Spleen (tissue), 11 donors: ENCODE data around the gene MLXIP. TPM values are rescaled to one million over a fixed set of nuclear protein-coding genes. Genes with fewer than 3 reads are reported as not detected.

ENCODE experiments used
- DNase-seq: peaks from one replicate; pipeline ENCODE4 v3.0.0-alpha.2; 2020
- H3K27ac ChIP-seq, 8 donors: fragments of 200-600 bp; sonication (generic) in 7 of 8; 1 replicate in 4 of 8; 2 replicates in 4 of 8; pipeline versions ENCODE4 v1.5.0 to v1.8.0; 2016 to 2021; ENCODE audit warnings: inconsistent platforms in 4 of 8, mild to moderate bottlenecking in 4 of 8, moderate library complexity in 1 of 8
- H3K27me3 ChIP-seq, 7 donors: fragments of 200-600 bp; sonication (generic) in 6 of 7; replicated peaks in 1 of 7; 1 replicate in 4 of 7; 2 replicates in 3 of 7; pipeline versions ENCODE4 v1.5.0 to v1.8.0; 2016 to 2021; ENCODE audit warnings: inconsistent platforms in 3 of 7, mild to moderate bottlenecking in 1 of 7
- H3K36me3 ChIP-seq, 6 donors: fragments of 200-600 bp; sonication (generic) in 5 of 6; 1 replicate in 4 of 6; 2 replicates in 2 of 6; pipeline versions ENCODE4 v1.5.0 to v1.8.0; 2016 to 2021; ENCODE audit warnings: inconsistent platforms in 2 of 6
- H3K4me1 ChIP-seq, 6 donors: fragments of 200-600 bp; sonication (generic) in 5 of 6; 1 replicate in 3 of 6; 2 replicates in 3 of 6; pipeline versions ENCODE4 v1.5.0 to v1.8.0; 2016 to 2021; ENCODE audit warnings: inconsistent platforms in 3 of 6
- H3K4me3 ChIP-seq, 8 donors: fragments of 200-600 bp; sonication (generic) in 7 of 8; 1 replicate in 4 of 8; 2 replicates in 4 of 8; pipeline versions ENCODE4 v1.5.0 to v1.8.0; 2016 to 2021; ENCODE audit warnings: inconsistent platforms in 4 of 8, mild to moderate bottlenecking in 4 of 8, moderate library complexity in 2 of 8
- H3K9me3 ChIP-seq, 8 donors: fragments of 200-600 bp; sonication (generic) in 7 of 8; 1 replicate in 4 of 8; 2 replicates in 4 of 8; pipeline versions ENCODE4 v1.5.0 to v1.8.0; 2016 to 2021; ENCODE audit warnings: inconsistent platforms in 4 of 8
- POLR2A ChIP-seq, 3 donors: fragments of 450-650 bp; IDR thresholded peaks; one replicate each; pipeline ENCODE4 v1.5.1; 2017; ENCODE audit warnings: antibody characterized with exemption in 3 of 3, mild to moderate bottlenecking in 1 of 3
- POLR2AphosphoS5 ChIP-seq, 3 donors: sonication (generic); formaldehyde crosslinking; IDR thresholded peaks; one replicate each; pipeline ENCODE4 v1.5.1; 2017; ENCODE audit warnings: antibody characterized with exemption in 3 of 3
- WGBS, 5 donors: extraction: QIAGEN DNeasy Blood & Tissue Kit in 3 of 5; methylation state at CpG; one replicate each; pipeline versions ENCODE4 v1.1.5 to v1.1.7; 2013 to 2018; 5-methylcytosine and 5-hydroxymethylcytosine counted together
- intact Hi-C: fragments of 100-400 bp; cut with DNase I; formaldehyde crosslinking; loops from one replicate; pipeline ENCODE4 v1.15.0; 2023; ENCODE audit warnings: low total_unique reads
- polyA plus RNA-seq, 3 donors: library from polyadenylated mRNA; stranded (reverse); fragments of 200-250 nt; gene quantifications; one replicate each; pipeline ENCODE4 v1.2.1, GENCODE V29; 2013
- total RNA-seq, 7 donors: library from RNA; depleted of rRNA in 3 of 7; stranded (reverse); fragments of >200 nt in 3 of 7; fragmentation: NEBNext Ultra II Directional in 4 of 7; extraction: Animal tissue kit (Norgen Biotek cat#: 25700) in 4 of 7; gene quantifications; one replicate each; pipeline versions ENCODE4 v1.1.0 to v1.2.1, GENCODE V29; 2016 to 2021
- TF ChIP-seq, protein P1 (sequence below), 11 experiments: fragments of 200-600 bp in 7 of 11; fragments of 450-650 bp in 4 of 11; sonication (generic) in 4 of 11; IDR thresholded peaks in 8 of 11; conservative IDR thresholded peaks in 3 of 11; 1 replicate in 7 of 11; 2 replicates in 4 of 11; pipeline versions ENCODE4 v1.4.0 to v1.8.0; 2016 to 2021; ENCODE audit warnings: antibody characterized with exemption in 11 of 11, inconsistent platforms in 4 of 11, mild to moderate bottlenecking in 1 of 11
- donor health status: healthy with polysubstance abuse.
- donor health status: DM: no; HTN: no; CAD: no; lungs with moderate emphysema.
- donor health status: DM: no; HTN: no; CAD: no.
- donor health status: Bipolar disorder and iron deficiency.
- donor health status: healthy.
- donor health status: DM: no; HTN: no; CAD: no.
- donor health status: DM: yes; HTN: yes; CAD: no.

MLXIP gene
- total and polyA plus RNA-seq, 10 donors, result 7.8 to 97.1 (median 66.8) TPM

DNA sequence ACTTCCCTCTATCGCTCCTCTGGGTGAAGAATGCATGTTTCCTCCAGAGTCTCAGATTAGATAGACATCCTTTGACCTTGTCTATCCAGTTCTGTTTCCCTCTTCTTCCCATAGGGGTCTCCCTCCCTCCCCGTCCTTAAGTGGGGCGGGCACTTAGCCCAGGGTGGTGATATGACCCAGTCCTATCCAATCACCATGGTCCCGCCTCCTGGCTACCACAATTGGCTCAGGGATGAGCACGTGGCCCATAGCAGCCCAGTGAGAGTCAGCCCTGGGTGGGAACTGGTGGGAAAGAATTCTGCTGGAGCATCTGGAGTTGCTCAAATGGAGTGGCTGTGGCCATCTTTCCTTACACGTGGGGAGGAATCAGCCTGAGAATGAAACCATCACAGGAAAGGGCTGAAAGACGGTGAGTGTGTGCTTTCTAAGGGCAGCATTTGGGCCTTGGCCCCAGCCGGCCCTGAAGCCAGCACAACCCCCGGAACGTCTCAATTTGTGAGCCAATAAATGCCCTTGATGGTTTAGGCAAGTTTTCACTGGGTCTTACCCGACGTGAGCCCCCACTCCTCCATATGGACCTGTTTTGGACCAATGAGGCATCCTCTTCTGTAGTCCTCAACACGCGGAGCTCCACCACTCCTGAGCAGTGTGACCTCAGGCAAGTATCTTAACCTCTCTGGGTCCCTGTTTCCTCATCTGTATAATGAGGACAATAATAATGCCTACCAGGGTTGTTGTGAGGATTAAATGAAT, 14.4 kb upstream of the MLXIP start:
- Histone ChIP-seq H3K27me3 (no peaks in the 10 kb centered on the region), H3K27ac (peak overlapping the region in 7 of 8 donors; percentile 73 to 85 (median 76)), H3K4me3 (peak overlapping the region in 3 of 8 donors; percentile 3 to 15 (median 11)), H3K9me3 (no peaks in the 10 kb centered on the region), H3K4me1 (peaks cover 20 to 79% (median 49%) of the 10 kb centered on the region in 6 donors), H3K36me3 (peaks cover 0 to 22% (median 5%) of the 10 kb centered on the region in 6 donors)
- peak; percentile 84 for DNase-seq
- WGBS, 5 donors, result 41 to 67% (median 58%) methylated on average over 14 of the region's 14 CpGs
- intact Hi-C loops, result no loop called here
- TF ChIP-seq, protein P1, sequence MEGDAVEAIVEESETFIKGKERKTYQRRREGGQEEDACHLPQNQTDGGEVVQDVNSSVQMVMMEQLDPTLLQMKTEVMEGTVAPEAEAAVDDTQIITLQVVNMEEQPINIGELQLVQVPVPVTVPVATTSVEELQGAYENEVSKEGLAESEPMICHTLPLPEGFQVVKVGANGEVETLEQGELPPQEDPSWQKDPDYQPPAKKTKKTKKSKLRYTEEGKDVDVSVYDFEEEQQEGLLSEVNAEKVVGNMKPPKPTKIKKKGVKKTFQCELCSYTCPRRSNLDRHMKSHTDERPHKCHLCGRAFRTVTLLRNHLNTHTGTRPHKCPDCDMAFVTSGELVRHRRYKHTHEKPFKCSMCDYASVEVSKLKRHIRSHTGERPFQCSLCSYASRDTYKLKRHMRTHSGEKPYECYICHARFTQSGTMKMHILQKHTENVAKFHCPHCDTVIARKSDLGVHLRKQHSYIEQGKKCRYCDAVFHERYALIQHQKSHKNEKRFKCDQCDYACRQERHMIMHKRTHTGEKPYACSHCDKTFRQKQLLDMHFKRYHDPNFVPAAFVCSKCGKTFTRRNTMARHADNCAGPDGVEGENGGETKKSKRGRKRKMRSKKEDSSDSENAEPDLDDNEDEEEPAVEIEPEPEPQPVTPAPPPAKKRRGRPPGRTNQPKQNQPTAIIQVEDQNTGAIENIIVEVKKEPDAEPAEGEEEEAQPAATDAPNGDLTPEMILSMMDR (IDR thresholded peaks at IDR 0.05 in 8 of 11, conservative IDR thresholded peaks at IDR 0.05 in 3 of 11), result peak in 7 of 11 experiments; percentile 24 to 51 (median 38)
- TF ChIP-seq POLR2A (IDR thresholded peaks at IDR 0.05) (no peak), POLR2AphosphoS5 (IDR thresholded peaks at IDR 0.05) (peak in 2 of 3 donors; percentile 53 to 65)

DNA sequence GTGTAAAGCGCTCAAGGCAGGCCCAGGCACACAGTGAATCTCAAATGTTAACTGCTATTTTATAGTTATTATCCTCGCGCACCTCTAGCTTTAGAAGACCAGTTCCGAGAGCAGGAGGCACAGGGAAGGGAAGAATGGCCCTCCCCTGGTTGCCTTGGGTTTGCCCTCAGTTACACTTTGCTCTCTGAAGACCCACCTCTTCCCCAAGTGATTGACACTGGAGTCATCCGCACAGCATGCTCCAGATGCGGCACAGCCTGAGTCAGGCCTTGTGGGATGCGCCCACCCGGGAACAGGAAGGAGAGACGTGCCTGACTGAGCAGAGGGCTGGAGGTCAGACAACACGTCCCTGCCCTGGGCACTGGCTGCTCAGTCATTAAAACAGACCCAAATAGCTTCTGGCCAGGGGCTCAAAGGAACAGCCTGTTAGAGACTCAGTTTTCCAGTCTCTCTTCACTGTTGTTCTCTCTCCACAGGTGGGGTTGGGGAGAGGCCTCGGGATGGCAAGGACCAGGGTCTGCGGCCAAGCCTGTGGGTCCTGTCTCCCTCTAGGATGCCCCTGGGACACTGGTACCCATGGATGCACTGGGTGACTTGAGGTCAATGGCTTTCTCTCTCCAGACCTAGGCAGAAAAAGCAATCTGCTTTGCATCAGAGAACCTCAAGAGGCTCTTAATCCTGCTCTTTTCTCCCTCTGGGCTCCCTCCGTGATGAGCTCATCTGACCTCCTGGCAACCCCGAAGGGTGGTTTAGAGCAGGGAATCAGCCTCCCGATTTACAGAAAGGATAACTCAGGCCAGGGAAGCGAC, 13.6 kb upstream of the MLXIP start:
- Histone ChIP-seq H3K36me3 (peaks cover 0 to 14% (median 0%) of the 10 kb centered on the region in 6 donors), H3K4me3 (peak overlapping the region in 1 of 8 donors; percentile 11), H3K27ac (peak overlapping the region in 7 of 8 donors; percentile 69 to 85 (median 74)), H3K9me3 (no peaks in the 10 kb centered on the region), H3K4me1 (peaks cover 20 to 74% (median 50%) of the 10 kb centered on the region in 6 donors), H3K27me3 (no peaks in the 10 kb centered on the region)
- 69 to 78% (median 74%) methylated on average over 14 to 16 of the region's 16 CpGs for WGBS, 5 donors
- DNase-seq, result no peak
- intact Hi-C loops, result no loop called here
- TF ChIP-seq, protein P1 (IDR thresholded peaks at IDR 0.05 in 8 of 11, conservative IDR thresholded peaks at IDR 0.05 in 3 of 11), result no peak
- peak; percentile 74 to 81 (median 75) for TF ChIP-seq POLR2AphosphoS5 (IDR thresholded peaks at IDR 0.05)

DNA sequence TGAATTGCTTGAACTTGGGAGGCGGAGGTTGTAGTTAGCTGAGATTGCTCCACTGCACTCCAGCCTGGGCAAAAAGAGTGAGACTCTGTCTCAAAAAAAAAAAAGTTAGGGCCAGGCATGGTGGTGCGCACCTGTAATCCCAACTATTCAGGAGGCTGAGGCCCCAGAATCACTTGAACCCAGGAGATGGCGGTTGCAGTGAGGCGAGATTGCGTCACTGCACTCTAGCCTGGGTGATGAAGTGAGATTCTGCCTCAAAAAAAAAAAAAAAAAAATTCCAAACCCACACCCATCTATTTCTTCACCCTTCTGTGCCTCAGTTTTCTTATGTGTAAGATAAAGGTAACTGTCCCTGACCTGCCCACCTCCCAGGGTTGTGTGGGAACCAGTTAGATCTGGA, 11.0 kb upstream of the MLXIP start:
- intact Hi-C loops, result no loop called here
- no peak for DNase-seq
- Histone ChIP-seq H3K9me3 (no peaks in the 10 kb centered on the region), H3K4me3 (peak overlapping the region in 1 of 8 donors; percentile 36), H3K27me3 (no peaks in the 10 kb centered on the region), H3K4me1 (peaks cover 20 to 66% (median 47%) of the 10 kb centered on the region in 6 donors), H3K36me3 (no peaks in the 10 kb centered on the region), H3K27ac (peak overlapping the region in 5 of 8 donors; percentile 44 to 74 (median 55))
- WGBS, 5 donors, result 76 to 87% (median 83%) methylated on average over 5 of the region's 5 CpGs
- TF ChIP-seq POLR2AphosphoS5 (IDR thresholded peaks at IDR 0.05), result no peak
- TF ChIP-seq POLR2A (IDR thresholded peaks at IDR 0.05), result no peak
- TF ChIP-seq, protein P1 (IDR thresholded peaks at IDR 0.05 in 8 of 11, conservative IDR thresholded peaks at IDR 0.05 in 3 of 11), result no peak
